GM12878 (cell line): Measurements from ENCODE around the gene LFNG.

ENCODE experiments used
- CTCF ChIP-seq, 3 experiments: IDR thresholded peaks in 2 of 3; conservative IDR thresholded peaks in 1 of 3; 2 replicates each; pipeline ENCODE4 v1.5.1; 2011; ENCODE audit warnings: low read depth in 3 of 3, low read length in 3 of 3, mild to moderate bottlenecking in 3 of 3, control low read depth in 2 of 3, moderate library complexity in 2 of 3, inconsistent platforms in 1 of 3, mixed read lengths in 1 of 3; ENCODE audit not compliant: control insufficient read depth in 2 of 3, insufficient read depth in 1 of 3; ENCODE audit errors: extremely low read depth in 1 of 3
- PBX3 ChIP-seq: IDR thresholded peaks from 2 replicates; pipeline ENCODE4 v1.6.1; 2011; ENCODE audit warnings: mild to moderate bottlenecking, low read depth, low read length, moderate library complexity; ENCODE audit not compliant: insufficient replicate concordance
- POLR2AphosphoS5 ChIP-seq: IDR thresholded peaks from 2 replicates; pipeline ENCODE4 v1.6.1; 2011; ENCODE audit warnings: mild to moderate bottlenecking, low read length, inconsistent platforms
- RBBP5 ChIP-seq: fragments of 200-600 bp; sonication (generic); conservative IDR thresholded peaks from 2 replicates; pipeline ENCODE4 v1.6.1; 2016
- RUNX3 ChIP-seq: IDR thresholded peaks from 2 replicates; pipeline ENCODE4 v1.6.1; 2012; ENCODE audit warnings: low read length, inconsistent platforms
- SIX5 ChIP-seq: IDR thresholded peaks from 2 replicates; pipeline ENCODE4 v1.6.1; 2011; ENCODE audit warnings: mild to moderate bottlenecking, low read depth, low read length, moderate library complexity; ENCODE audit not compliant: severe bottlenecking
- ZNF592 ChIP-seq: fragments of 450-650 bp; IDR thresholded peaks from 2 replicates; pipeline ENCODE4 v1.6.1; 2017; ENCODE audit warnings: mild to moderate bottlenecking, moderate library complexity

GRCh38 chr7:2544541-2545188, 25.1 kb downstream of the LFNG start:
- no peak for TF ChIP-seq CTCF (IDR thresholded peaks at IDR 0.05 in 2 of 3, conservative IDR thresholded peaks at IDR 0.05 in 1 of 3; ENCODE audit: control insufficient read depth in 2 of 3, extremely low read depth in 1 of 3, insufficient read depth in 1 of 3, low read depth in 3 of 3, low read length in 3 of 3)
- no peak for TF ChIP-seq POLR2AphosphoS5
- TF ChIP-seq RBBP5, result no peak
- TF ChIP-seq RUNX3, result no peak
- no peak for TF ChIP-seq ZNF592
- no peak for TF ChIP-seq PBX3
- no peak for TF ChIP-seq SIX5
